Measurements from ENCODE around the gene C16orf87.

DNA sequence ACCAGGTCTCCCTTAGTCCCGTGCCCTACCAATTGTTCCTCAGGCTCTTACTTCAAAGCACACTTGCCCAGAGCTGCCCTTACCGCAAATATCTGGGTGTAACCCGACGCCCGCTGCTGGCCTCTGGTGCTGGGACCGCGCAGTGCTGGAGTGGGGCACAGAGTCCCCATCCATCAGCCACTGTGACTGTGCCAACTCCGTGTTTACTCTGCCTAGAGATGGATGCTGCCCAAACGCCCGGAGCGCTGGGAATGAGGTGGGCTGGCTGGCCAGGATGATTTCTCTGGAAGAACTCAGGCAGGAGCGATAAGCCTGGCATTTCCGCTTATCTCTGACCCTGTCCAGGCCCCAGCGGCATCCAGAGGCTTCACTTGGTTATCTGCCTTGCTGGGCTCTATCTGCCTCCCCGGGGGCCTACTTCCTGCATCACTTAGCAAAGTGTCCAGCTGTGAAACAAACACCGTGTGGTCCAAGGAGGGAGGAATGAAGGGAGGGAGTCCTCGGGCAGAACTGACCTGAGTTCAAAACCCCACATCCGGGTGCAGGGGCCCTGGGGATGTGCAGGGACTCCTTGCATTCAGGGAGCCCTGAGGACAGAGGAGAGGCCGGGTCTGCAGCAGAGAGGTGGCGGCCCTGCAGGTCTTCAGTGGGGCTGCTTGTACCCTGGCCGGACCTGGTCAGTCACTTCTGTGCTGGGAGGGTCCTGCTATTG is 73.5 kb downstream of the C16orf87 start:
- no peak for TF ChIP-seq POLR2A (IDR thresholded peaks at IDR 0.05; ENCODE audit: low read length)
- TF ChIP-seq GATA1 (IDR thresholded peaks at IDR 0.05; ENCODE audit: low read depth, low read length), result no peak
